ENCODE results near the gene TKT. TPM values are rescaled to one million over a fixed set of nuclear protein-coding genes. Genes with fewer than 3 reads are reported as not detected.

The TKT gene
- total and polyA plus RNA-seq, 3 donors from 2014 or later = 99.9 to 184 (median 112) TPM

DNA sequence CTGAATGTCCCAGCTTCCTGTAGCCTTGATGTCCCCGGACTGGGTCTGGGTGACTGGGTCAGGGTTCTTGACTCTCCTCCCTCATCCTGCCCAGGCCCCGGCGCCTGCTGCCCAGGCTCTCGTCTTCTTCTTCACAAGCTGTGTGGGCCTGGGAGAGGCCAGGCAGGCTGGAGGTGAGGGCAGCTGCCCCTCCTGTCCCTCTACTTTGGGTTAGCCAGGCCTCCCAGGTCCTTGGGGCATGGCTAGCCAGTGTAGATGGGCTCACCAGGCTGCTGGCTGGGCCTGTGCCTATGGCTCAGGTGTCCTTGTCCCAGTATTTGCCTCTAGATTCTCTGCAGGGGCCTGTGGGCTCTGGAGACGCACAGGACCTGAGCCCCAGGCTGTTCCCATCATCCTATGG lies 31.8 kb downstream of the TKT start:
- Histone ChIP-seq H3K4me3 (no peak overlapping the region), H3K36me3 (ENCODE audit: low read depth, missing control alignments) (no peaks in the 10 kb centered on the region), H3K27ac (no peak overlapping the region), H3K4me1 (no peaks in the 10 kb centered on the region), H3K27me3 (no peaks in the 10 kb centered on the region), H3K9me3 (no peaks in the 10 kb centered on the region)
- DNase-seq = no peak
- TF ChIP-seq, protein P1, sequence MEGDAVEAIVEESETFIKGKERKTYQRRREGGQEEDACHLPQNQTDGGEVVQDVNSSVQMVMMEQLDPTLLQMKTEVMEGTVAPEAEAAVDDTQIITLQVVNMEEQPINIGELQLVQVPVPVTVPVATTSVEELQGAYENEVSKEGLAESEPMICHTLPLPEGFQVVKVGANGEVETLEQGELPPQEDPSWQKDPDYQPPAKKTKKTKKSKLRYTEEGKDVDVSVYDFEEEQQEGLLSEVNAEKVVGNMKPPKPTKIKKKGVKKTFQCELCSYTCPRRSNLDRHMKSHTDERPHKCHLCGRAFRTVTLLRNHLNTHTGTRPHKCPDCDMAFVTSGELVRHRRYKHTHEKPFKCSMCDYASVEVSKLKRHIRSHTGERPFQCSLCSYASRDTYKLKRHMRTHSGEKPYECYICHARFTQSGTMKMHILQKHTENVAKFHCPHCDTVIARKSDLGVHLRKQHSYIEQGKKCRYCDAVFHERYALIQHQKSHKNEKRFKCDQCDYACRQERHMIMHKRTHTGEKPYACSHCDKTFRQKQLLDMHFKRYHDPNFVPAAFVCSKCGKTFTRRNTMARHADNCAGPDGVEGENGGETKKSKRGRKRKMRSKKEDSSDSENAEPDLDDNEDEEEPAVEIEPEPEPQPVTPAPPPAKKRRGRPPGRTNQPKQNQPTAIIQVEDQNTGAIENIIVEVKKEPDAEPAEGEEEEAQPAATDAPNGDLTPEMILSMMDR (IDR thresholded peaks at IDR 0.05) = no peak
- no peak for TF ChIP-seq POLR2A (IDR thresholded peaks at IDR 0.05)
- intact Hi-C loops (cut with DNase I; ENCODE audit: low total_unique reads) = no loop called here
- WGBS, 2 donors = 57 to 83% methylated on average over 4 to 5 of the region's 5 CpGs

DNA sequence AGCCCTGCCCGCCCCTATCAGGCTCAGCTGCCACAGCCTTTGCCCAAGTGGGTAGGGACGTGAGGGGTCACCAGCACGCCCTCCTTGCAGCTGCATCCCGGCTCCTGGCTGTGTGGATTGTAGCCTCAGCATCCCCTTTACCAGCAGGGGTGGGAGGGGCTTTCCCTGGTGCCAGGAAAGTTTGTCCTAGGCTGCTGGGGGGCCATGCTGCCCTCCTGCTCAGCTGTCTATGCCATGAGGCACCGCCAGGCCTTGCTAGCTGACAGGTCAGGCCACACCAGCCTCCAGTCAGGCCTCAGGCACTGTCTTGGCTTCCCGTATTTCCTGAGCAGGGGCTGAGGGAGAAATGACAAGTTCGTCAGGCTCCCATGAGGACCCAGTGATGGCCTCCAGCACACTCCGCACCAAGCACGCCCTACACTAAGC lies 32.3 kb downstream of the TKT start:
- Histone ChIP-seq H3K4me3 (no peak overlapping the region), H3K27ac (no peak overlapping the region), H3K4me1 (no peaks in the 10 kb centered on the region), H3K9me3 (no peaks in the 10 kb centered on the region), H3K36me3 (ENCODE audit: low read depth, missing control alignments) (no peaks in the 10 kb centered on the region), H3K27me3 (no peaks in the 10 kb centered on the region)
- WGBS, 2 donors = 67 to 85% methylated on average over 8 to 9 of the region's 9 CpGs
- intact Hi-C loops (cut with DNase I; ENCODE audit: low total_unique reads) = no loop called here
- no peak for DNase-seq
- TF ChIP-seq, protein P1 (IDR thresholded peaks at IDR 0.05) = no peak
- no peak for TF ChIP-seq POLR2A (IDR thresholded peaks at IDR 0.05)

DNA sequence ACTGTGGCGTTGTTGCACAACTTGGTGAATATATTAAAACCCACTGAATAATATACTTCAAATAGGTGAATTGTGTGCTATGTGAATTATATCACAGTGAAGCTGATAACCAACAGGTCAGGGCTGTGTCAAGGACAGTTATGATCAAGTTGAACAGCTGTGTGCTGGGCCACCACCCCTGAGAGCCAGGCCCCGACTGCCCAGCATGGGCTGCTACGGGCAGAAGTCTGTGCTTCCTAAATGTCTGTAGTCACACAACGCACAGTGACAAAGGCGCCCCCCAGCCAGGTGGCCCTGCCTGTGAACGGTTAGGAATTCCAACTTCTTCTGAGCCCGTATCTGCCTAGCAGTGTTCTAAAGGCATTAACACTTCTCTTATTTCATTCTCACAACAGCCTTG lies 32.8 kb downstream of the TKT start:
- H3K27ac ChIP-seq = no peak overlapping the region
- no peak overlapping the region for H3K4me3 ChIP-seq
- no peaks in the 10 kb centered on the region for H3K36me3 ChIP-seq (ENCODE audit: low read depth, missing control alignments)
- intact Hi-C loops (cut with DNase I; ENCODE audit: low total_unique reads) = no loop called here
- WGBS, 2 donors = 48 to 58% methylated on average over 7 of the region's 7 CpGs
- no peaks in the 10 kb centered on the region for H3K9me3 ChIP-seq
- DNase-seq = no peak
- TF ChIP-seq POLR2A (IDR thresholded peaks at IDR 0.05) = no peak
- TF ChIP-seq, protein P1 (IDR thresholded peaks at IDR 0.05) = no peak
- H3K27me3 ChIP-seq = no peaks in the 10 kb centered on the region
- no peaks in the 10 kb centered on the region for H3K4me1 ChIP-seq

DNA sequence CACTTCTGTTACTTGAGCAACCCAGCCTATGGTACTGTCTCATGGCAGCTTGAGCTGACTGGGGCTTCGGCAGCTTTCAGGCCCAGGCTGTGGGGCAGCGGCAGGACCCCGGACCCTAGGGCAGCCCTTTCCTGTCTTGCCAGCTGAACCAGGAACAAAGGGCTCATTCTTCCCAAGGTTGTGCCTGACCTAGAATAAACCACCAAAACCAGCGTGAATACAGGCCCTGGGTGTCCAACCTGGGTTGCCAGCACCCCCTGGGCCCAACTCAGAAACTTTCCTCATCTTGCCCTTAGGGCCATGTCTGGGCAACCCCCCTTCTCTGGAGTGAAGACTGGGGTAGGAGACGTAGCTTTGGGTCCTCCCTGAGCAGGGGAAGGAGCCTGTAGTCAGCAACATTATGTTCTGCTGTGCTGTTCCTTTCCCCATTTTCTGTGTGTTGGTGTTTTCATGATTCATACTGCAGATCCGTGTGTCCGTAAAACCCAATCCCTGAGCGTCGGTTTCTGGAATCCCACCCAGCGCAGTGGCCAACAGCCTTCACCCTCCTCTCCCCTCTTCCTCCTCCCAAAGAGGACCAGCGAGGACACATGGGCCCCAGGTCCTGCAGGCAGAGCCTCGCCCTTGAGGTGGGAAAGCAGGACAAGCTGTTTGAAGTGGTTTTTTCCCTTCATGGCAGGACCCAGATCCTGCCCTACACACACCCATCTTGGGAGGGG lies 33.5 kb downstream of the TKT start:
- intact Hi-C loops (cut with DNase I; ENCODE audit: low total_unique reads) = no loop called here
- H3K27me3 ChIP-seq = no peaks in the 10 kb centered on the region
- no peak for DNase-seq
- no peak overlapping the region for H3K4me3 ChIP-seq
- no peaks in the 10 kb centered on the region for H3K4me1 ChIP-seq
- no peak for TF ChIP-seq POLR2A (IDR thresholded peaks at IDR 0.05)
- TF ChIP-seq, protein P1 (IDR thresholded peaks at IDR 0.05) = no peak
- no peaks in the 10 kb centered on the region for H3K9me3 ChIP-seq
- H3K36me3 ChIP-seq (ENCODE audit: low read depth, missing control alignments) = no peaks in the 10 kb centered on the region
- H3K27ac ChIP-seq = no peak overlapping the region
- WGBS, 2 donors = 82 to 93% methylated on average over 10 to 12 of the region's 12 CpGs

DNA sequence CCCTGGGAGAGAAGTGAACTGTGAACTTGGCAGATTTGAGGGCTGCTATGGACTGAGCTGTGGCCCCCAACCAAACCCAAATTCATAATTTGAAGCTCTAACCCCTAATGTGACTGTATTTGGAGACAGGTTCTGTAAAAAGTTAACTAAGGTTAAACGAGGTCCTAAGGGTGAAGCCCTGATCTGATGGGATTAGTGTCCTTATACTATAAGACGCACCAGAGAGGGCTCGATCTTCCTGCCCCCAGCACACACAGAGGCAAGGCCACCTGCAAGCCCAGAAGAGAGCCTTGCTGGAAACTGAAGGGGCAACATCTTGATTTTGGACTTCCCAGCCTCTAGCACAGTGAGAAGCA lies 34.0 kb downstream of the TKT start:
- TF ChIP-seq POLR2A (IDR thresholded peaks at IDR 0.05) = no peak
- TF ChIP-seq, protein P1 (IDR thresholded peaks at IDR 0.05) = no peak
- Histone ChIP-seq H3K9me3 (no peaks in the 10 kb centered on the region), H3K4me1 (no peaks in the 10 kb centered on the region), H3K36me3 (ENCODE audit: low read depth, missing control alignments) (no peaks in the 10 kb centered on the region), H3K27me3 (no peaks in the 10 kb centered on the region), H3K27ac (no peak overlapping the region), H3K4me3 (no peak overlapping the region)
- intact Hi-C loops (cut with DNase I; ENCODE audit: low total_unique reads) = no loop called here
- WGBS, 2 donors = 93 to 95% methylated on average over 3 of the region's 3 CpGs
- DNase-seq = no peak

Data from testis (tissue), 3 donors.